Effector CD8-positive, alpha-beta T cell (primary cell): ENCODE data around the gene VPS37D.
"Not testable (repeated sequence)": the region's sequence is repeated elsewhere in the genome, so short reads cannot be mapped to it uniquely, and the experiment has no call there.

ENCODE experiments used
- DNase-seq: peaks from one replicate; lab custom pipeline; 2025; lab: John Stamatoyannopoulos, UW

VPS37D gene

DNA sequence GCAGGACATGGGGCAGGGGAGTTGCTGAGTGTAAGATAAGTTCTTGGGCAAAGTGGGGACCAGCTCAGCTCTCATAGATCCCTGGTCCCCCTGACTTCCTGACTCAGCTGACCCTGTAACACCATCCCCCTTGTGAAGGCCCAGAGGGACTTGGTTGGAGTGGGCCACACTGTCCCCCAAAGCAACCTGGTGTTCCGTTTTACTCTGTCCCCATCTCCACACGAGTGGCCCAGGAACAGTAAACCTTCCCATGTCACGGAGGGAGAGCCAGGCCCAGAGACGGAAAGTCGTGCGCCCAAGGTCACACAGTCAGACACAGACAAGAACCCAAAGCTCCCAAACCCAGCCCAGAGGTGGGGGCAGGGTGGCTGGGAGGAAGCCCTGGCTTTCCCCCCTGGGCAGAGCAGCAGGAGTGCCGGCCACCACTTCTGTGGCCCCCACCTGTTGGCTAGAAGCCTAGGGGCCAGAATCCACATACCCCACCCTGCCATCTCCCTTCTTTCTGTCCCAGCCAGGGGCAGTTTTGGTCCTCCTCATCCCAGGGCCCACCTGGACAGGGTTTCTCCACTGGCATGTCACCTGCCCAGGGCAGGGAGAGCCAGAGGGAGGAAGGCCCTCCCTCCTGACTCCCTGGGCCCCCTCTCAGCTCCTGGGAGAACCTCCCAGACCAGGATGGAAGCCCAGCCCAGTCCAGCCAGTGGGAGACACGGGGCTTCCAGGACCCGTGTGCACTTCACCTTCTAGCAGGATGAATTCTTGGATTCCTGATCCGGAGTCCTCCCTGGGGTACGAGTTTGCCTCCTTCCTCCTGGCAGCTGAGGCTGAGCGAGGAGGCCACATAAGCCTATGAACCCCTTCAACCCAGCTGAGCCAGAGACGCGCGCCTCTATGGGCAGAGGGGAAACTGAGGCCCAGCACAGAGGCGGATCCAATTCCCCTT, 20.6 kb upstream of the VPS37D start:
- DNase-seq: no peak

DNA sequence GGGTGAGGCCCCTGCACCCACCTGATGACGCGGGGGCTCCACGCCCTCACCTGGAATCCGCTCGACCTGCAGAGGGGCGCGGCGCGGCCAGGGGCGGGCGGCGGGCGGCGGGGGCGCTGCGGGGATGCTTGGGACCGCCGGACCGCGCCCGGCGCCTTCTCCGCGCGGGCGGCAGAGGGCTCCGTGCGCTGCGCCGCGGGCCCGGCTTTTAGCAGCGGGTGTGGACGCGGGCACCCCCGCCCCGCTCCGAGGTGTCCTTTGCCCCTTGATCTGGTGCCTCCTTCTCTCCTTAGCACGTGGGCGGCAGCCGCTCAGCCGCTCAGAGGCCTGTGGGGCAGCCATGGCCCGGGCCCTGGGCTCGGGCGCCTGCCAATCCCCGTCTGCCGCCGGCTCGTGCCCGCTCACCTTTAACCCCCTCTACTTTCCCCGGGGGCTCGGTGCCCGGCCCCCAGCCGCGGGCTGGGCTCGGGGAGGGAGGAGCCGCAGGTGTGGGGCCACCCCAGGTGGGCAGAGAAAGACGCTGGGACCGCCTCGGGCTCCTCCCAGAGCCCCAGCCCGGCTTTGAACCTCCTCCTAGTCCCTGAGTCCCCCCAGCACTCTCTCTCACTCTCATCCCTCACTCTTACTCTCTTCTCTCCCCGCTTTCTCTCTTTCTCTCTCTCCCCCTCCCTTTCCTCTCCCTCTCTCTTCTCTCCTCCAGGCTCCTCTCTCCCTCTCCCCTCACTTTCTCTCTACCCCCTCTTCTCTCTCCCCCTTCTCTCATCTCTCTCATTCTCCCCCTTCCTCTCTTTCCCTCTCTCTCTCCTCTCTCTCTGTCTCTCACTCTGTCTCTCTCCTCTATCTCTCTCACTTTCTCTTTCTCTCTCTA, 19.7 kb upstream of the VPS37D start:
- DNase-seq: peak; percentile 6

DNA sequence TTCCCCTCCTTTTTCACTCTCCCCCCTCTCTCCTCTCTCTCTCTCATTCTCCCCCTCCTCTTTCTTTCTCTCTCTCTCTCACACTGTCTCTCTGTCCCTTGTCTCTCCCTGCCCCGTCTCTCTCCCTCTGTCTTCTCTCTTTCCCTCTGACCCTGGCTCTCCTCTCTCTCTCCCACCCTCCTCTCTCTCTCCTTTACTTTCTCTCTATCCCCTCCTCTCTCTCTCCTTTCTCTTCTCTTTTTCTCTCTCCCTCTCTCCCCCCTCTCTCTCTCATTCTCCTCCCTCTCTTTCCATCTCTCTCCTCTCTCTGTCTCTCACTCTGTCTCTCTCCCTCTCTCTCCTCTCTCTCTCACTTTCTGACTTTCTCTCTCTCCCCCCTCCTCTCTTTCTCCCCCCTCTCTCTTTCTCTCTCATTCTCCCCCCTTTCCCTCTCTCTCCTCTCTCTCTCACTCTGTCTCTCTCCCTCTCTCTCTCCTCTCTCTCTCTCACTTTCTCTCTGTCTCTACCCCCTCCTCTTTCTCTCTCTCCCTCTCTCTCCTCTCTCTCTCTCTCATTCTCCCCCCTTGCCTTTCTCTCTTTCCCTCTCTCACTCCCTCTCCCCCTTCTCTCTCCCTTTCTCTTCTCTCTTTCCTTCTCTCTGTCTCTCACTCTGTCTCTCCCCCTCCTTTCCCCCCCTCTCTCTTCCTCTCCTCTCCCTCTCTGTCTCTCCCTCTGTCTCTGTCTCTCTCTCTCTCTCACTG, 18.9 kb upstream of the VPS37D start:
- DNase-seq: no peak

DNA sequence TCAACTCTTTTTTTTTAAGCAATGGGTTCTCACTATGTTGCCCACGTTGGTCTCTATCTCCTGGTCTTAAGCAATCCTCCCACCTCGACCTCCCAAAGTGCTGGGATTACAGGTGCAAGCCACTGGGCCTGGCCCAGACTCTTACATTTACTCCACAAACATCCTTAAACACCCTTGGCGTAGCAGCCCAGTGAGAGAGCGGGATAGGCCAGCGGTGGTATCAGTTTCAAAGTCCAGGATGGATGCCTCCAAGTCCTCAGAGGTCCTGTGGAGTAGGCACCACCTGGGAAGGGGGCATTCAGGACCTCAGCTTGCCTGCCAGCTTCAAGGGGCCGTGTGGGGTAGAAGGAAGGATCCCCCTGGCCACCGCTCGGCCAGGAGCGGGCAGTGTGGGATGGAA, 18.1 kb upstream of the VPS37D start:
- DNase-seq: no peak

DNA sequence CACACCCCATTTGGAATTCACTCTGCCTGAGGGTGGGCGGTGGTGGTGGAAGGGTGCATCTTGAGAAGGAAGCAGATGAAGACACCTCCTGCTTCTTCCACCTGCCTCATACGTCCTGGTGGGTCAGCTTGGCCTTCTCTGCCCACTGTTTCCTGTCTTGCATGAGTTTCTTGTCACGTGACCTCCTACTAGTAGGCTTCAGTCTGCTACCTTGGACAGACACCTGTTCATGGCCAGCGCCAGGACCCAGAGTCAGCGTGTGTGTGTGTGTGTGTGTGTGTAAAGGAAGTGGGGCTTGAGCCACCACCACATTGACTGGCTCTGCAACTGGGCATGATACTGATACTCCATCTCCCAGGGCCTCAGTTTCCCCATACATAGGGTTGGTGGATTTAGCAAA, 17.1 kb upstream of the VPS37D start:
- DNase-seq: no peak

DNA sequence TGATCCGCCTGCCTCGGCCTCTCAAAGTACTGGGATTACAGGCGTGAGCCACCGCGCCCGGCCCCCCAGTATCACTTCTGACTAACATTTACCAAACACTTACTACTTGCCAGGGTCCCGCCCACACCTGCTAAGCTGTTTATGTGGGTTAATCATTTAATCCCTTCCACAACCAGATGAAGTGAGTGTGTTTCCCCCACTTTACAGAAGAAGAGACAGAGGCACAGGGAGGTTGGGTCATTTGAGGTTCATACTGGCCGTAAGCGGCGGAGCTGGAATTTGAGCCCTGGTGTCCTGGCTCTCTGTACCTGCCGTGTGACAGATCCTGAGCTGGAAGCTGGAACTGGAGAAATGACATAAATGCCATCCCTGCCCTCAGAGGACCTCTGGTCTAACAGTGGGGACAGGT, 15.1 kb upstream of the VPS37D start:
- no peak for DNase-seq

DNA sequence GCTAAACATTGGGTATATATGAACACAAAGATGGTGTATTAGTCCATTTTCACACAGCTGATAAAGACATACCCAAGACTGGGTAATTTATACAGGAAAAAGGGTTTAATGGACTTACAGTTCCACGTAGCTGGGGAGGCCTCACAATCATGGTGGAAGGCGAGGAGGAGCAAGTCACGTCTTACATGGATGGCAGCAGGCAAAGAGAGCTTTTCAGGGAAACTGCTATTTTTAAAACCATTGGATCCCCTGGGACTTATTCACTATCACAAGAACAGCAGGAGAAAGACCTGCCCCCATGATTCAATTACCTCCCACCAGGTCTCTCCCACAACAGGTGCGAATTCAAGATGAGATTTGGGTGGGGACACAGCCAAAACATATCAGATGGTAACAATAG, 12.3 kb upstream of the VPS37D start:
- not testable (repeated sequence) for DNase-seq

DNA sequence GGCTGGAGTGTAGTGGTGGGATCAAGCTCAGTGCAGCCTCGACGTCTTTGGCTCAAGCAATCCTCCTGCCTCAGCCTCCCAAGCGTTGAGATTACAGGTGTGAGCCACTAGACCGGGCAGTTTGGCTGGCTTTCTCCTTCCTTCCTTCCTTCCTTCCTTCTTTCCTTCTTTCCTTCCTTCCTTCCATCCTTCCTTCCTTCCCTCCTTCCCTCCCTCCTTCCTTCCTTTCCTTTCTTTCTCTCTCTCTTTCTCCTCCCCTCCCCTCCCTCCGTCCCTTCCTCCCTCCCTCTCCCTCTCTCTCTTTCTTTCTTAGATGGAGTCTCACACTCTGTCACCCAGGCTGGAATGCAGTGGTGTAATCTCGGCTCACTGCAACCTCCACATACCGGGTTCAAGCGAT, 7.6 kb upstream of the VPS37D start:
- no peak for DNase-seq

DNA sequence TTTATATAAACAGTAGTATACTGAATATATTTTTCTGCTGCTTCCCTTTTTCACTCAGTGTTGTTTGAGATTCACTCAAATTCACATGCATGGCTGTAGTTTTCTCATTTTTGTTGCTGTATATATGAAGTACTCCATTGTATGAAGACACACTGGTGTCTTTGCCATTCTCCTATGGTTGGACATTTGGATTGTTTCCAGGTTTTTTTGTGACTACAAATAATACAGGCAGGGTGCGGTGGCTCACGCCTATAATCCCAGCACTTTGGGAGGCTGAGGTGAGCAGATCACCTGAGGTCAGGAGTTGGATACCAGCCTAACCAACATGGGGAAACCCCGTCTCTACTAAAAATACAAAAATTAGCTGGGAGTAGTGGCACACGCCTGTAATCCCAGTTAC, 7.0 kb upstream of the VPS37D start:
- not testable (repeated sequence) for DNase-seq

DNA sequence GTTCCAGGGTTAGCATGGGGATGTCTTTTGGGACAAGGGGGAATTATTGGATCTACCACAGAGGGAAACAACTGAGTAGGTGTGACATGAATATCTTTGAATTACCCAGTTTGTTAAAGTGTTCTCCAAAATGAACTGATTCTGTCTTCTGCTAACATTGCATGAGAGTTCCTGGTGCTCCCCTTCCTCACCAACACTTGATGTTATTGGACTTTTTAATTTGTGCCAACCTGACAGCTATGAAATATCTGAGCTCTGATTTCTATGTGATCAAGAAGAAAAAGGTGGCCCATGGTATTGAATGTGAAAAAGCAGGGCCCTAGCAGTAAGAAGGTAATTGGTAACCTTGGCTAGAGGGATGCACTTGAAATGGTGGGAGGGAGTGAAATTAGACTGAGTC, 4.6 kb upstream of the VPS37D start:
- no peak for DNase-seq

DNA sequence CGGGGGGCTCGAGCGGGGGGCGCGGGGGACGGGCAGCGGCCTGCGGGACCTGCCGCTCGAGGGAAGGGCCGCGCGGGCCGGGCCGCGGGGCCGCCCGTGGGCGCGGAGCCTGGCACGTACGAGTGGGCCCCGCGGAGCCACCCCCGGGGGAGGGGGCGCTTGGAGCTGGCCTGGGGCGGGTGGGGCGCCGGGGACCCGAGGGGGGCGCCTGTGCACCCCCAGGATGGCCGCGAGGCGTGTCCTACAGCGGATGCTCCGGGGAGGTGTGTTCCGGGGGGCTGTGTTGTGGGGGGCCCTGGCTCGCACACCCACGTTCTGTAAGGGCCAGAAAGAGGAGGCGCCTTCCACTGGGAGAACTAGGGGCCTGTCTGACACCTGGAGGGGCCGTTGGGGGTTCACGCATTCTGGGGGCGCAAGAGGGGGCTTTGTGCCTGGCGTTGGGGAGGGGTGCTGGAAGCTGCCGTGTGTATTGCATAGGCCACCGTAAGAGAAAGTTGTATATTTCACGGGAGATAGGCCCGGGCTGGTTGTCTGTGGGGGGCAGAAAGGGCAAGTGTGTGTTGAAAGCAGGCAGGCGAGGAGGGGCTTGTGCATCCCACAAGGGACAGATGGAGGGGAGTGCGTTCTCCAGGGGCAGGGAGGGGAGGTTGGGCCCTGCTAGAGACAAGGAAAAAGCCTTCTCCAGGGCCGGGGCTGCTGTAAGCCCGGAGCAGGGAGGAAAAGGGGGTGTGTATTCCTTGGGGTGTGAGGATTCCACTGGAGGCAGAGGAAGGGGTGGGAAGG, 663 bp downstream of the VPS37D start:
- no peak for DNase-seq

DNA sequence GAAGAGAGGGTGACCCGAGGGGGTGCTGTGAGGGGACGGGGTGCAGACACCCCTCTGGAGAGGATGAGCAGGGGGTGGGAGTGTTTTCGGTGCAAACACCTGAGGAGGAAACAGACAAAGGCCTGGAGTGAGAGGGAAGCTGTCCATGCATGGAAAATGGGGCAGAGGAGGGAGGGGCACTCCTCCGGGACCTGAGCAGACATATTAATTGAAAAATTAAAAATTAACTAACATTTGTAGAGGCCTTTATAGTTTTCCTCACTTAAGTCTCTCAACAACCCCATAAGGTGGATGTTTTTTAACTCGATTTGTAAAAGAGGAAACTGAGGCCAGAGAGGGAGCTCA, 1.2 kb downstream of the VPS37D start:
- no peak for DNase-seq

DNA sequence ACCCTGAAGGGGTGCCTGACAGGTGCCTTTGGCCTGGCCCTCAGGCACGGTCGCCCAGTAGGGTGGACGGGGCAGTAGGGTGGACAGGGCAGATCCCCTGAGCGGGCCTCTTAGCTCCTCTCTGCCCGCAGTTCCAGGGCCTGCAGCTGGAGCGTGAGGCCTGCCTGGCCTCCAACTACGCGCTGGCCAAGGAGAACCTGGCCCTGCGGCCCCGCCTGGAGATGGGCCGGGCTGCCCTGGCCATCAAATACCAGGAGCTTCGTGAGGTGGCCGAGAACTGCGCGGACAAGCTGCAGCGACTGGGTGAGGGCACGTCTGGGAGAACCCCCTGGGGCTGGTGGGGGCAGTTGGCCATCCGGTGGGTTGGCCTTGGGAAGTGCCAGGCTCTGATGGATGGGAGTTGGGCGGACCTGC, 1.7 kb downstream of the VPS37D start:
- no peak for DNase-seq

DNA sequence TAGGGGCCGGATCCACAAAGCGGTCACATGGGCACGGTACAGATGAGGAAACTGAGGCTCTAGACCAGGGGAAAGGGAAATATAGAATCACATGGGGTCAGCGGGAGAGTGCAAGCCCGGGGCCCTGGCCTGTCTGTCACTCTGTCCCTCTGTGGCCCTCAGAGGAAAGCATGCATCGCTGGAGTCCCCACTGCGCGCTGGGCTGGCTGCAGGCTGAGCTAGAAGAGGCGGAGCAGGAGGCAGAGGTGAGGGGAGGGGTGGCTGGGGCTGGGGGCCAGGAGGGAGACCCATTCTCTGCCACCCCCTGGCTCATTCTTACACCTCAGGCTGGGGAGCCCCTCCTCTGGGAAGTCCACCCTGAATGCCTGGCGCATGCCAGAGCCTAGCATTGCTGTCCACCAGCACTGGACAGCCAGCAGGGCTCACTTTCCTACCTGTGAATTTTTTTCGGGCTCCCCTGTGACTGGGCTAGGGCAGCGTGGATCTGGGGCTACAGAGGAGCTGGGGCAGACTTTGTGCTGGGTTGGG, 2.3 kb downstream of the VPS37D start:
- no peak for DNase-seq

DNA sequence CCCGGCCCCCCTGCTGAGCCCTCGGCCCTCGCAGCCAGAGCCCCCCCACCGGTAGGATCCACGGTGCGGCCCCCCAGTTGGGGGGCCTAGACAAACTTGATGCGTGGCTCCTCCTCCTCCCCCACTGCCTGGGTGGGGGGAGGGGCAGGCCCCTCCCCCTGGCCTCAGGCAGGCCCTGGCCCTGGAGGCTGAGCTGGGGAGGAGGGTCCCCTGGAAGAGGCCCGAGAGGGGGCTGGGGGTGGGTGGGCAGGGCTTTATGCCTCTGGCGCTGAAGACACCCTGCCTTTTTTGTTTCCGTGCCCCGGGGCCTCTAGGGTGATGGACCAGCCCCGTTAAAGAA, 3.7 kb downstream of the VPS37D start:
- DNase-seq: no peak

DNA sequence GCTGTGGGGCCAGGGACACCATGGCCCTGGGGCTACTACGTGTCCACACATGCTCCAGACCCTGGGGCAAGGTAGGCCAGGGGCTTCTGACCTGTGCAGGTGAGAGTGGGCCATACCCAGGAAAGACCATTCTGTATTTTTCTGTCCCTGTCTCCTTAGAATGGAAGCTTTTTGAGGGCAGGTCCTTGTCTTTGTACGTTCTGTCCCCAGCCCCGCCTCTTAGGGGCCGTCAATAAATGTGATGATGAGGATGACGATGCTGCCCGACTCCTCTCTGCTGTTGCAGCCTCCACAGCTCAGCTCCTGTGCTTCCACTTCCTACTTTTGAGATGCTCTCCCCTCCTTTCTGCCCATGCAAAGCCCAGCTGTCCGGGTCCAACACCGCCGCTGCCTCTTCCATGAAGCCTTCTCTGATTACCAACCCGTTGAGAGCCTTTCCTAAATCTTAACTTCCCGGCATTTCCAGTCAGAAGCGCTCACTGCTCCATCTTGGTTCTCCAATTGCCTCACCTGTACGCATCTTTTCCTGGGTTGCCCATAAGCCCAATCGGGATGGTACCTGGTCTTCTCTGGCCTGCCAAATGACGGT, 4.3 kb downstream of the VPS37D start:
- DNase-seq: no peak

DNA sequence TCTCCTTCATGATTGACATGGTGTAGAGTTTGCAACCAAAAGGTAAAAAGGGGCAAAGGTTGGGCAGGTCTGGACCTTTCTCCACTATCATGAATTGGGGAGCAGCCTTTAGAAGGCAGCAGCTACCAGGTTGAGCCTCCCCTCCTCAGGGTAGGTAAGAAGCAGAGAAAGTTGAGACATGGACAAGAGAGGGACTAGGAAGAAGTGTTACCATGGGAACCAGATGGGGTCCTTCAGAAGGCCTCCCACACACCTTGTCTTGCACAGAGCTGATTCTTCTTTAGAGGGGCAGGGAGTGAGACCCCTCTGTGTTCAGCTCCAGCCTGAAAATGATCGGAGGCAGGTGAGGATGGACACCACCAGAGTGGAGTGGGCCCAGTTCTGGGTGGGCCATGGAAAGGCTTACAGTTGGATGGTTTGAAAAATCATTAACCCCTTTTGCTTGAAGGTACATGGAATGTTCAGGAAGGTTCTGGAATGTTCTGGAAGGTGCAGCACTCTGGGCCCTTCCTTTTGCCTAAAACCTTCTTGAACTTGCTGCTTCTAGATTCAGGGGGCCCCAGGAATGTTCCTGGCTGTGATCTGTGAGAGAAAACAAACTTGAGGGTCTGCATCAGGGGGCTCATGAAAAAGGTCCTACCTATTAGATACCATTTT, 7.0 kb downstream of the VPS37D start:
- DNase-seq: no peak

DNA sequence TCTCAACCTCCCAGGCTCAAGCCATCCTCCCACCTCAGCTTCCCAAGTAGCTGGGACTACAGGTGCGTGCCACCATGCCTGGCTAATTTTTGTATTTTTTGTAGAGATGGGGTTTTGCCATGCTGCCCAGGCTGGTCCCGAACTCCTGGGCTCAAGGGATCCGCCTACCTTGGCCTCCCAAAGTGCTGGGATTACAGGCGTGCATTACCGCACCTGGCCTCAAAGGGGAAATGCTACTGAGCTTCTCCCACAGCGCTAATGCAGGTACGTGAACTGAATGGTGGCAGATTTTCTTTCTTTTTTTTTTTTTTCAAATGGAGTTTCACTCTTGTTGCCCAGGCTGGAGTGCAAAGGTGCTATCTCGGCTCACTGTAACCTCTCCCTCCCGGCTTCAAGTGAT, 8.4 kb downstream of the VPS37D start:
- not testable (repeated sequence) for DNase-seq

DNA sequence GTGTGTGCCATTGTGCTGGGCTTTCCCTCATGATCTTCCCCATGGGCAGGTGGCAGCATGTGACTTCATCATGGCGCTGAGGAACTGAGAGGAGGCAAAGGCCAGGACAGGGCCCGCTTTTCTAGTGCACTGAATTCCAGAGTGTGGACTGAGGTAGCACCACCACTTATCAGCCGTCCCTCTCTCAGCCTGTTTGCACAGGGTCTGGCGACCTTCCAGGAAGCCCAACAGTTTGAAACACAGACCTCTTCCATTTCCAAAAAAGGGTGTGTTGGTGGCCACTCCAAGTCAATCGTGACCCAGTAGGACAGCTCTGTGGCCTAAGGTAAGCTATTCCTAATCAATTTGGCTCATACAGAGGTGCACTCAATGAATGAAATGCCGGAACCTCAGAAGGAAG, 11.2 kb downstream of the VPS37D start:
- DNase-seq: no peak

DNA sequence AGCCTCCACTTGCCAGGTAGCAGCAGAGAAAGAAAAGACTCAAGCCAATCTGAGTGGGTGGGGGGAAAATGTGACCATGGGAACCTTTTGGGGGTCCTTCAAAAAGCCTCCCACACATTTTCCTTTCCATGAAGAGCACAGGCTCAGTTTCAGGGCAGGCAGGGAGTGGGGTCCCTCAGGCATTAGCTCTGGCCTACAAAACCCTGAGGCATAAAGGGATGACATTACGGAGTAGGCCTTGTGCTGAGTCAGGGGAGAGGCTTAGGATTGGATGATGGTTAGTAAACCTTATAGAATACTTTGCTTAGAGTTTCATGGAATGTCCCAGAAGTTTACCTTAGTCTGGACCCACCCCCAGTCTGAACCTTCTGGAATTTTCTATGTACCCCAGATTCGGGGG, 12.1 kb downstream of the VPS37D start:
- DNase-seq: no peak

DNA sequence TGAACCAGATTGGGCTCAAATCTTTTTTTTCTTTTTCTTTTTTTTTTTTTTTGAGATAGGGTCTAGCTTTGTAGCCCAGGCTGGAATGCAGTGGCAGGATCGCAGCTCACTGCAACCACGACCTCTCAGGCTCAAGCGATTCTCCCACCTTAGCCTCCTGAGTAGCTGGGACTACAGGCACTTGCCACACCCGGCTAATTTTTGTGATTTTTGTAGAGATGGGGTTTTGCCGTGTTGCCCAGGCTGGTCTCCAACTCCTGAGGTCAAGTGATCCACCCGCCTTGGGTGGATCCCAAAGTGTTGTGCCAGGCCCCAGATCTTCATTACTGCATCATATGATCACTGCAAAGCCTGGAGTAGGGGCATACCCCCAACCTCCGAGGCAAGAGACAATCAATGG, 12.9 kb downstream of the VPS37D start:
- DNase-seq: no peak
